Activated CD4-positive, alpha-beta T cell treated with anti-CD3 and anti-CD28 coated beads, Interleukin-2, amount 50 U/mL, for 24 hours (primary cell): ENCODE results near the gene PRSS23.
A peak's percentile ranks its signal among the peaks of the same experiment; 100 is the strongest.
"Not testable (repeated sequence)": the region's sequence is repeated elsewhere in the genome, so short reads cannot be mapped to it uniquely, and the experiment has no call there.

Experiments
- DNase-seq, 2 donors: peaks; one replicate each; pipeline ENCODE4 v3.0.0-alpha.2; 2020; ENCODE audit warnings: low read depth in 1 of 2, low spot score in 1 of 2

The PRSS23 gene

GRCh38 chr11:86812322-86812670 is 12.0 kb downstream of the PRSS23 start:
- no peak for DNase-seq

DNA sequence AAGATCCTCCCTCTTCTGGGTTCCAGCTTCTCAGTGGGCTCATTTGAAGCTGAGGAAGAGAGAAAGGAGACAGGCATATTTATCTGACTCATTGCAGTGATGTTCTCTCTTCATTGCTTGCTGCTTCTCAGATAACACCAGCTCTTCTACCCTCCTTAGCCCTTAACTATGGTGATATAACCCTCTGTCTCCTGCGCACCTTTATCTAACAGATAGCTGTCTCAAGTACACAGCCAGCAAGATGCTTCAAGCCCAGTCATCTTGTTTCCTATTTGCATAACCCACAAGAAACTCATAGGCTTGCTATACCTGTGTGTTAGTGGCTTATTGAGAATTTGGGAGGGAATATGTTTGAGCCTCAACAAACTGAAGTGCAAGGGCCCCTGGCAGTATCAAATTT is 12.6 kb downstream of the PRSS23 start:
- no peak for DNase-seq

- DNase-seq = no peak
These were observed 14.4 kb downstream of the PRSS23 start for GRCh38 chr11:86814775-86815174.

- no peak for DNase-seq
These were observed 15.4 kb downstream of the PRSS23 start for GRCh38 chr11:86815726-86816125.

DNA sequence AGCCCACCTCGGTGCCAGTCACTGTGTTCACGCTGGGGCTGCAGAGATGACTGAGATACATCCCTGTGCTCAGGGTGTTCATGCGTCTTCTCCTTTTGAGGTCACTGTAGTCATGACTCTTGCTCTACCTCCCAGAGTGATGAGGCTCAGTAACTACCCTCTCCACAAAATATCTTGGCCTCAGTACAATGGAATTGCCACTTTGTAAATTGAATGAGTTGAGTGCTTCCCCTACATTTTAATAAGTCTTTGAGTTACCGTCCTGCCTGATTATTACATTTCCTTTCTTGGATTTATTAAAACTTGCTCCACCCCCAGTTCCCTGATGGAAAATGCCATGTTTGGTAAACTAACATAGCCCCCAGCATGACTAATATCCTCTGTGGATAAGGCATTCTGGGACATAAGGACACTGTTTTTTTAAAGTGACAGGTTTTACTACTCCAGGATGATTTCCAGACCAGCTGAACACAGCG is 15.9 kb downstream of the PRSS23 start:
- DNase-seq = no peak

GRCh38 chr11:86818462-86819192 is 18.3 kb downstream of the PRSS23 start:
- peak in 1 of 2 donors; percentile 26 for DNase-seq

GRCh38 chr11:86824139-86824538 is 23.8 kb downstream of the PRSS23 start:
- not testable (repeated sequence) for DNase-seq

- DNase-seq = not testable (repeated sequence)
These were observed 34.0 kb downstream of the PRSS23 start for GRCh38 chr11:86834376-86834775.

DNA sequence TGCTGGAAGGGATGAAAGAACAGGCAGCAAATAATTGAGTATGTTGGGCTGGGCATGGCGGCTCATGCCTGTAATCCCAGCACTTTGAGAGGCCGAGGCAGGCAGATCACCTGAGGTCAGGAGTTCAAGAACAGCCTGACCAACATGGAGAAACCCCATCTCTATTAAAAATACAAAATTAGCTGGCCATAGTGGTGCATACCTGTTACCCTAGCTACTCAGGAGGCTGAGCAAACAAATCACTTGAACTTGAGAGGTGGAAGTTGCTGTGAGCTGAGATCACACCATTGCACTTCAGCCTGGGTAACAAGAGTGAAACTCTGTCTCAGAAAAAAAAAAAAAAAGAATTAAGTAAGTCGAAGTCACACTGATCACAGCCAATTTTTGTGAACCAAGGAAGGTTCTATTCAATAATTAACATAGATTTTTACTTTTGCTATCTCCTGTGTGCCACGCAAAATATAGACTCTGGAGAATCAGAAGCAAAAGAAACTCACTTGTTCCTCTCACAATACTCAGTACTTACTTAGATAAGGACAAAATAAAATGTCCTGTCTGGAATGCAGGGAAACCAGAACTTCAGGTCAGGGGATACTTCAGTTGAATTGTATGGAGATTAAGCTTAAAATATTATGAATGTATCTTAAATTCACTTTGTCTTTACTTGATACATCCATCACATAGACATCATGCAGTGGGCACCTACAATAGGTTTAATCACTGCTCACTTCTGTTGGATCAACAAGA is 44.6 kb downstream of the PRSS23 start:
- not testable (repeated sequence) for DNase-seq

DNA sequence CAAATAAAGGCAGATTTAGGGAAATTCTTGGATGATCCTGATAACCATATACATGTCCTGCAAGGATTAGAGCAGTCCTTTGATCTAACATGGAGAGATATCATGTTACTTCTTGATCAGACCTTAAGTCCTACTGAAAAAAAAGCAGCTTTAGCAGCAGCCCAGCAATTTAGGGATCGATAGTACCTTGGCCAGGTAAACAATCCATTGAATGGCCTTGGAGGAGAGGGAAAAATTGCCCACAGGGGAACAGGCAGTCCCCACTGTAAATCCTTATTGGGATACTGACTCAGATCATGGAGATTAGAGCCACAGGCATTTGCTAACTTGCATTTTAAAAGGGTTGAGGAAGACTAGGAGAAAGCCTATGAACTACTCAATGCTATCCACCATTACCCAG is 47.8 kb downstream of the PRSS23 start:
- DNase-seq = no peak

DNA sequence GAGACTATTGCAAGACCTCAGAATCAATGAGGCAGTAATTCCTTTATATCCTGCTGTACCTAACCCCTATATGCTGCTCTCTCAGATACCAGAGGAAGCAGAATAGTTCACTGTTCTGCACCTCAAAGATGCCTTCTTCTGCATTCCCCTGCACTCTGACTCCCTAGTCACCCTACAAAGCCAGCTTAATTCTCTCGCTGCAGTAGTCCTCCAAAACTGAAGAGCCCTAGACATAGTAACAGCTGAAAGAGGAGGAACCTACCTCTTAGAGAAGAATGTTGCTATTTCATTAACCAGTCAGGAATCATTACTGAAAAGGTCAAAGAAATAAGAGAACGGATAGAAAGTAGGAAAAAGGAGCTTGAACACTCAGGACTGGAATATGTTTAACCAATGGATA is 49.3 kb downstream of the PRSS23 start:
- no peak for DNase-seq
